Gastrocnemius medialis (tissue), 4 donors: ENCODE measurements around the gene FBXW4.

Experiments
- CTCF ChIP-seq, 5 experiments: fragments of 450-650 bp in 3 of 5; fragments of 200-600 bp in 2 of 5; sonication (generic) in 2 of 5; IDR thresholded peaks in 4 of 5; conservative IDR thresholded peaks in 1 of 5; 1 replicate in 4 of 5; 2 replicates in 1 of 5; pipeline ENCODE4 v1.5.1; 2016 to 2019; ENCODE audit warnings: antibody characterized with exemption in 5 of 5, mild to moderate bottlenecking in 3 of 5, moderate library complexity in 3 of 5
- POLR2A ChIP-seq, 2 donors: fragments of 450-650 bp; IDR thresholded peaks; one replicate each; pipeline ENCODE4 v1.6.1; 2017; ENCODE audit warnings: antibody characterized with exemption in 2 of 2, mild to moderate bottlenecking in 2 of 2, moderate library complexity in 2 of 2

GRCh38 chr10:101611096-101611905 is 83.7 kb downstream of the FBXW4 start:
- TF ChIP-seq POLR2A (IDR thresholded peaks at IDR 0.05) (no peak), CTCF (IDR thresholded peaks at IDR 0.05 in 4 of 5, conservative IDR thresholded peaks at IDR 0.05 in 1 of 5) (no peak)
